D721Med (cell line): ENCODE data around the gene MT1E.

Experiments
- DNase-seq: peaks from one replicate; pipeline ENCODE4 v3.0.0; 2011; ENCODE audit warnings: low spot score; ENCODE audit not compliant: insufficient read length
- FAIRE-seq: peaks from 2 replicates; lab custom pipeline; 2011; peaks lifted over from hg19 to GRCh38; lab: Jason Lieb, UNC
- TF ChIP-seq, protein P1 (sequence below): IDR thresholded peaks from 2 replicates; pipeline ENCODE4 v1.5.1; 2012; ENCODE audit warnings: mild to moderate bottlenecking, control low read depth; ENCODE audit not compliant: insufficient read depth; ENCODE audit errors: missing control alignments

The MT1E gene

GRCh38 chr16:56629531-56629930 lies 4.0 kb downstream of the MT1E start:
- TF ChIP-seq, protein P1, sequence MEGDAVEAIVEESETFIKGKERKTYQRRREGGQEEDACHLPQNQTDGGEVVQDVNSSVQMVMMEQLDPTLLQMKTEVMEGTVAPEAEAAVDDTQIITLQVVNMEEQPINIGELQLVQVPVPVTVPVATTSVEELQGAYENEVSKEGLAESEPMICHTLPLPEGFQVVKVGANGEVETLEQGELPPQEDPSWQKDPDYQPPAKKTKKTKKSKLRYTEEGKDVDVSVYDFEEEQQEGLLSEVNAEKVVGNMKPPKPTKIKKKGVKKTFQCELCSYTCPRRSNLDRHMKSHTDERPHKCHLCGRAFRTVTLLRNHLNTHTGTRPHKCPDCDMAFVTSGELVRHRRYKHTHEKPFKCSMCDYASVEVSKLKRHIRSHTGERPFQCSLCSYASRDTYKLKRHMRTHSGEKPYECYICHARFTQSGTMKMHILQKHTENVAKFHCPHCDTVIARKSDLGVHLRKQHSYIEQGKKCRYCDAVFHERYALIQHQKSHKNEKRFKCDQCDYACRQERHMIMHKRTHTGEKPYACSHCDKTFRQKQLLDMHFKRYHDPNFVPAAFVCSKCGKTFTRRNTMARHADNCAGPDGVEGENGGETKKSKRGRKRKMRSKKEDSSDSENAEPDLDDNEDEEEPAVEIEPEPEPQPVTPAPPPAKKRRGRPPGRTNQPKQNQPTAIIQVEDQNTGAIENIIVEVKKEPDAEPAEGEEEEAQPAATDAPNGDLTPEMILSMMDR, result no peak
- DNase-seq, result peak; percentile 39
- FAIRE-seq, result no peak

- no peak for FAIRE-seq
- no peak for DNase-seq
- TF ChIP-seq, protein P1, result no peak
These were observed 4.6 kb downstream of the MT1E start for GRCh38 chr16:56630134-56630533.

- DNase-seq (no peak), FAIRE-seq (no peak)
- TF ChIP-seq, protein P1, result no peak
These were observed 5.6 kb downstream of the MT1E start for GRCh38 chr16:56631197-56631596.

DNA sequence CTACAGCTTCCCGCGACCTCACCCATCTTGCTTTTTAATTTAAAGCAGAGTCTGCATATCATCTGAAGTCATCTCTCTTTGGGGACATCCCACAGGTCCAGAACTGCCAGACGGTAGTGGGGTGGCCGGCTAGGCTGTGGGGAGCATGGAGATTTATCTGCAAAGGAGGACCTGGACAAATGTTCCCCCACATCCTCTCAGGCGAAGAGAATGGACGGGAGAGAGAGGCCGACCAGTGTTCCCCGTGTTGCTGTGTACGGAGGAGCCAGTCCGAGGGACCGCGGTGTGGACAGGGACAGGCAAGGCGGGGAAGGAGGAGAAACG lies 6.2 kb downstream of the MT1E start:
- TF ChIP-seq, protein P1, result no peak
- DNase-seq (no peak), FAIRE-seq (no peak)

GRCh38 chr16:56632156-56632847 lies 6.7 kb downstream of the MT1E start, which contains the start of gene MT1M:
Gene MT1M (plus strand): TSS chr16:56632659. CDS start chr16:56632732, 73 bp downstream.
- DNase-seq, result no peak
- no peak for FAIRE-seq
- TF ChIP-seq, protein P1, result no peak

GRCh38 chr16:56632848-56633365 lies 7.3 kb downstream of the MT1E start:
- FAIRE-seq (no peak), DNase-seq (no peak)
- TF ChIP-seq, protein P1, result no peak

DNA sequence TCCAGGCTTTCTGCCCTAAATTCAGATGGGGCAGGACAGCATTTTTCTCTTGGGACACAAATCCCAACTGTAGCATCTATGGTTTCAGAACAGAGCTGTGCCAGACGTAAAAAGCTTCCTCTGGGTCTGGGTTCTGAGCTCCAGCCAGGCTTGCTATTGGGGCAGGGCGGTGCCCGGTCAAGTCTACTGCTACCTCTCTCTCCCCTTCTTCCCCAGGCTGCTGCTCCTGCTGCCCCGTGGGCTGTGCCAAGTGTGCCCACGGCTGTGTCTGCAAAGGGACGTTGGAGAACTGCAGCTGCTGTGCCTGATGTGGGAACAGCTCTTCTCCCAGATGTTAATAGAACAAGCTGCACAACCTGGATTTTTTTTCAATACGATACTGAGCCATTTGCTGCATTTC lies 8.0 kb downstream of the MT1E start:
- TF ChIP-seq, protein P1, result no peak
- DNase-seq (no peak), FAIRE-seq (no peak)
